ENCODE results near the gene MGAT1. TPM values are rescaled to one million over a fixed set of nuclear protein-coding genes. Genes with fewer than 3 reads are reported as not detected.
"Not testable (repeated sequence)": the region's sequence is repeated elsewhere in the genome, so short reads cannot be mapped to it uniquely, and the experiment has no call there.

The MGAT1 gene
- total and polyA plus RNA-seq, 11 donors, result 50.9 to 199 (median 83.5) TPM

DNA sequence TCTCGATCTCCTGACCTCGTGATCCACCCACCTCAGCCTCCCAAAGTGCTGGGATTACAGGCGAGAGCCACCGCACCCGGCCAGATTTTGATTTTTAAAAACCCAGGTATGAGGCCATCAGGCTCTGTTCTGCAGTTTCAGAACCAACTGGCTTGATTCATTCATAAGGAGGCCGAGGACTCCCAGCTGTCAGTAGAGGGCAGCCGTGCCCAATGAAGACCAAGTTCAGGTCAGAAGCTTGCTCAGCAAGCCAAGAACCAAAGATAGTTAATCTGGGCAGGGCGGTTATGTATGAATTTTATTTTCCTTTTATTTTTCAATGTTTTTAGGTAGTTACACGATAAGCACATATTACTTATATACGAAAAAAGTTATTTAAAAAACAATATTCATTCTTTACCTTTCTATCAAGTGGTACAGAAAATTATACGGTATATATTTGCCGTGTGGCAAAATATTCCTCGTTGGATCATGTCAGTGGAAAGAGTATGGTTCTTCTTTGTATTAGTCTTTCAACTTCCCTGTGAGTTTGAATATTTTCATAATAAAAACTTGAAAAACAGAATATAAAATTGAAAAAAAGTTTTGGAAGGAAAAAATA is 18.0 kb downstream of the MGAT1 start:
- TF ChIP-seq, protein P1, sequence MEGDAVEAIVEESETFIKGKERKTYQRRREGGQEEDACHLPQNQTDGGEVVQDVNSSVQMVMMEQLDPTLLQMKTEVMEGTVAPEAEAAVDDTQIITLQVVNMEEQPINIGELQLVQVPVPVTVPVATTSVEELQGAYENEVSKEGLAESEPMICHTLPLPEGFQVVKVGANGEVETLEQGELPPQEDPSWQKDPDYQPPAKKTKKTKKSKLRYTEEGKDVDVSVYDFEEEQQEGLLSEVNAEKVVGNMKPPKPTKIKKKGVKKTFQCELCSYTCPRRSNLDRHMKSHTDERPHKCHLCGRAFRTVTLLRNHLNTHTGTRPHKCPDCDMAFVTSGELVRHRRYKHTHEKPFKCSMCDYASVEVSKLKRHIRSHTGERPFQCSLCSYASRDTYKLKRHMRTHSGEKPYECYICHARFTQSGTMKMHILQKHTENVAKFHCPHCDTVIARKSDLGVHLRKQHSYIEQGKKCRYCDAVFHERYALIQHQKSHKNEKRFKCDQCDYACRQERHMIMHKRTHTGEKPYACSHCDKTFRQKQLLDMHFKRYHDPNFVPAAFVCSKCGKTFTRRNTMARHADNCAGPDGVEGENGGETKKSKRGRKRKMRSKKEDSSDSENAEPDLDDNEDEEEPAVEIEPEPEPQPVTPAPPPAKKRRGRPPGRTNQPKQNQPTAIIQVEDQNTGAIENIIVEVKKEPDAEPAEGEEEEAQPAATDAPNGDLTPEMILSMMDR (IDR thresholded peaks at IDR 0.05), result peak; percentile 59 to 90 (median 78)
- no peak for TF ChIP-seq POLR2A (IDR thresholded peaks at IDR 0.05)

DNA sequence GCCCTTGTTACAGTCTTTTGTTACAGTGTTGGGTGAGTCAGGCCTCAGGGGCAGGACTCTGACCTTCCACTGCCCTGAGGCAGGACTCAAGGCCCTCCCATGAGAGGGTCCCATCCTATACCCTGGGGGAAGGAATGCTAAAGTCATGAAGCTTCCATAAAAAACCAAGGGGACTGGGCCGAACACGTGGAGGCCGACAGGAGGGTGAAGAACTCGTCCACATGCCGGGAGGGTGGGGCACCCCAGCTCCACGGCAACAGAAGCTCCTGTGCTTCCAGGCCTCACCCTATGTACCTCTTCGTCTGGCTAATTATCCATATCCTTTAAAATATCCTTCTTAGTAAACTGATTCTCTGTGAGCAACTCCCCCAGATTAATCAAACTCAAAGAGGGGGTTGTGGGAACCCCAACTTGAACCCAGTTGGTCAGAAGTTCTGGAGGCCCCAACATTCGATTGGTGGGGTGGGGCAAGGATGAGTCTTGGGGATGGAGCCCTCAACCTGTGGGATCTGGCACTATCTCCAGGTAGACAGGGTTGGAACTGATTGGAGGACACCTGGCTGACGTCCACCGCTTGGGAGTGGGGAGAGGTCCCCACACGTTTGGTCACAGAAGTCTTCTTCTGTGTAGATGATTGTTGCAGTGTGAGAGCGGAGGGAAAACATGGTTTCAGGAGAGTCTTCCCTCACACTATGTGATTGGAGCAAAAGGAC is 19.1 kb downstream of the MGAT1 start:
- WGBS, 4 donors, result 79 to 82% (median 82%) methylated on average over 12 of the region's 12 CpGs
- H3K27ac ChIP-seq, result no peak overlapping the region

More for the DNA sequence above, 18.0 kb downstream of the MGAT1 start:
- Histone ChIP-seq H3K4me3 (no peak overlapping the region), H3K36me3 (peaks cover 0 to 22% (median 7%) of the 10 kb centered on the region in 9 donors), H3K27ac (peak overlapping the region in 7 of 12 donors; percentile 41 to 81 (median 73)), H3K4me1 (peaks cover 4 to 50% (median 37%) of the 10 kb centered on the region in 12 donors), H3K27me3 (no peaks in the 10 kb centered on the region), H3K9me3 (no peaks in the 10 kb centered on the region)
- peak; percentile 63 to 78 (median 74) for ATAC-seq
- DNase-seq, result peak; percentile 83 to 89 (median 84)
- intact Hi-C loops (cut with DNase I), result loop anchor here (2.0 to 10.0 kb wide), 13 partner anchors 48 to 400 kb away; partner anchors contain the start of genes ZFP62 (in 4 of the 10) and BTNL9 (in 3 of the 10)
- 35 to 41% (median 39%) methylated on average over 13 of the region's 13 CpGs for WGBS, 4 donors

DNA sequence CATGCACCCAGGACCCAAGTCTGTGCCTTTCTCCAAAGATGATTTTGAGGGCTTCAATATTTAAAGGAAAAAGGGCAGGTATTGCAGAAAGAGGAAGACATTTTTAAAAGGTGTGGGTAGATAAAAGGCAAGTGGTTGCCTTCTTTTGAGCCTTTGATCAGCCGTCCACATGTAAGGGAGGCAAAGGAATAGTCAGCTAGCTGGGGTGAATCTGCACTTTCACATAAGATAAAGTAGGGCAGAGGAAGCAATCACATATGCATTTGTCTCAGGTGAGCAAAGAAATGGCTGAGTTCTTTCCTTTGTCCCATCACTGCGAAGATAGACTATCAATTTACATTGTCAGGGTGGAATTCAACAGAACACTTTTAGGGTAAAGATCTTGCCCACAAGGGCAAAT is 19.9 kb downstream of the MGAT1 start:
- no peak overlapping the region for H3K27ac ChIP-seq
- WGBS, 4 donors, result 86 to 92% (median 92%) methylated on average over 2 of the region's 2 CpGs
- no peak for ATAC-seq

More for the DNA sequence above, 19.1 kb downstream of the MGAT1 start:
- Histone ChIP-seq H3K27me3 (no peaks in the 10 kb centered on the region), H3K4me1 (peaks cover 4 to 45% (median 36%) of the 10 kb centered on the region in 12 donors), H3K4me3 (no peak overlapping the region), H3K36me3 (peaks cover 0 to 11% (median 0%) of the 10 kb centered on the region in 9 donors), H3K9me3 (no peaks in the 10 kb centered on the region)
- DNase-seq (no peak), ATAC-seq (no peak)
- intact Hi-C loops (cut with DNase I), result loop anchor here in 9 of 10 donors (2.0 to 10.0 kb wide), 11 partner anchors 79 to 401 kb away; partner anchors contain the start of genes BTNL9 (in 3 of the 9) and ZFP62 (in 2 of the 9)
- no peak for TF ChIP-seq POLR2A (IDR thresholded peaks at IDR 0.05)
- TF ChIP-seq, protein P1 (IDR thresholded peaks at IDR 0.05), result no peak

DNA sequence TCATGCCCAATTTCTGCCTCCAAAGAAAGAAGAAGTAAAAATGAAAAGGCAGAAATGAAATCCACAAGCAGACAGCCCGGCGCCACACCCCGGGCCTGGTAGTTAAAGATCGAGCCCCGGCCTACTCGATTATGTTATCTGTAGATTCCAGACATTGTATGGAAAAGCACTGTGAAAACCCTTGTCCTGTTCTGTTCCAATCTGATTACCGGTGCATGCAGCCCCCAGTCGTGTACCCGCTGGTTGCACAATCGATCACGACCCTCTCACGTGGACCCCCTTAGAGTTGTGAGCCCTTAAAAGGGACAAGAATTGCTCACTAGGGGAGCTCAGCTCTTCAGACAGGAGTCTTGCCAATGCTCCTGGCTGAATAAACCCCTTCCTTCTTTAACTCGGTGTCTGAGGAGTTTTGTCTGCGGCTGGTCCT is 20.7 kb downstream of the MGAT1 start:
- H3K27ac ChIP-seq, DNase-seq, H3K9me3 ChIP-seq, H3K27me3 ChIP-seq, H3K36me3 ChIP-seq, ATAC-seq, H3K4me3 ChIP-seq: not testable (repeated sequence)
- H3K4me1 ChIP-seq, result peaks cover 2 to 30% (median 25%) of the 10 kb centered on the region in 12 donors
- intact Hi-C loops (cut with DNase I), result loop anchor here in 9 of 10 donors (5.0 to 10.0 kb wide), 9 partner anchors 80 to 403 kb away; partner anchors contain the start of genes BTNL9 (in 3 of the 9) and ZFP62 (in 2 of the 9)
- WGBS, 4 donors, result 79 to 94% (median 85%) methylated on average over 13 to 14 of the region's 14 CpGs

More for the DNA sequence above, 19.9 kb downstream of the MGAT1 start:
- Histone ChIP-seq H3K36me3 (peaks cover 0 to 4% (median 0%) of the 10 kb centered on the region in 9 donors), H3K9me3 (no peaks in the 10 kb centered on the region), H3K4me3 (no peak overlapping the region), H3K4me1 (peaks cover 4 to 39% (median 32%) of the 10 kb centered on the region in 12 donors), H3K27me3 (no peaks in the 10 kb centered on the region)
- TF ChIP-seq POLR2A (IDR thresholded peaks at IDR 0.05), result no peak
- TF ChIP-seq, protein P1 (IDR thresholded peaks at IDR 0.05), result no peak
- intact Hi-C loops (cut with DNase I), result loop anchor here in 9 of 10 donors (5.0 to 10.0 kb wide), 9 partner anchors 80 to 402 kb away; partner anchors contain the start of genes BTNL9 (in 3 of the 9) and ZFP62 (in 2 of the 9)
- DNase-seq, result no peak
